Skeletal muscle satellite cell (primary cell): Measurements from ENCODE around the gene FHOD3.

Source experiments
- H3K27me3 ChIP-seq: 2 replicates; pipeline ENCODE4 v1.7.0; 2013; ENCODE audit warnings: low read length; ENCODE audit not compliant: control insufficient read depth, insufficient read depth
- H3K36me3 ChIP-seq: 2 replicates; pipeline ENCODE4 v1.7.0; 2013; ENCODE audit warnings: mild to moderate bottlenecking, control low read depth, low read length; ENCODE audit not compliant: insufficient read depth
- H3K4me1 ChIP-seq: 2 replicates; pipeline ENCODE4 v1.7.0; 2013; ENCODE audit warnings: low read length; ENCODE audit not compliant: control insufficient read depth, insufficient read depth
- H3K4me2 ChIP-seq: 2 replicates; pipeline ENCODE4 v1.7.0; 2013; ENCODE audit warnings: mild to moderate bottlenecking, low read length
- H3K4me3 ChIP-seq: 2 replicates; pipeline ENCODE4 v1.7.0; 2013; ENCODE audit warnings: low read length
- H3K9ac ChIP-seq: 2 replicates; pipeline ENCODE4 v1.7.0; 2013; ENCODE audit warnings: mild to moderate bottlenecking, low read depth, low read length, moderate library complexity
- H3K9me3 ChIP-seq: replicated peaks from 2 replicates; pipeline ENCODE4 v1.7.0; 2013; ENCODE audit warnings: mild to moderate bottlenecking, control low read depth, low read length

The FHOD3 gene

DNA sequence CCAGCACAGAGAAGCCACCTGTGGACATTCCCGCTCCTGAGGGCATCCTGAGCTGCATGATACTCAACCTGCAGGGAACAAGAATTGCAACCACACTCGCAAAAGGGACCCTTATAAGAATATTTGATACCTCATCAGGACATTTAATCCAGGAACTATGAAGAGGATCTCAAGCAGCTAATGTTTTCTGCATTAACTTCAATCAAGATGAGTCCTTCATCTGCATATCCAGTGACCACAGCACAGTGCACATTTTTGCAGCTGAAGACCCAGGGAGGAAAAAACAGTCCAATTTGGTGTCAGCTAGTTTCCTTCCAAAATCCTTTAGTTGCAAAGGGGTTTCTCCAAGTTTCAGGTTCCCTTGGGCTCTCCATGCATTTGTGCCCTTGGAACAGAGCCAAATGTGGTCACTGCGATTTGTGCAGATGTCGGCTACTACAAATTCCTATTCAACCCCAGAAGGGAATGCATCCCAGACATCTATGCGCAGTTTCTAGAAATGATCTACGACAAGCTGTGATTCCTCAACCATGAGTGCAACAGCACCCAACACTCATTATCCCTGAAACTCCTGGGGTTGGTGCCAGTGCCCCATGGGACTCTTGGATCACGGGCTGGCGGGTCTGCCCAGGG, 23.3 kb upstream of the FHOD3 start:
- H3K4me3 ChIP-seq: no peak overlapping the region
- H3K9me3 ChIP-seq: no peaks in the 10 kb centered on the region

DNA sequence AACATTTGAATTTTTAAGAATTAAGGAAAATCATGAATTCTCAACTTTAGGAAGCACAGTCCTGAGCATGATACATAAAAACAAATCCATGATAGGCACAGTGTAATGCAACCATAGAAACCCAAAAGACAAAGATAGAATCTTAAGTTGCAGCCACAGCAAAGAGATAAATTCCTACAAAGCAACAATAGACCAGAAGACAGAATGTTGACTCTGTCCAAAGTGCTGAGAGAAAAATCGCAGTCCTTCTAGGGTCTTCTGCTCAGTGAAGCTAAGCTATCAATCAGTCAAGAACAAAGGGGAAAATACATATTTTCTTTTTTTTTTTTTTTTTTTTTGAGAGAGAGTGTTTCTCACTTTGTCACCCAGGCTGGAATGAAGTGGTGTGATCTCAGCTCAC, 22.0 kb upstream of the FHOD3 start:
- no peaks in the 10 kb centered on the region for H3K9me3 ChIP-seq
- H3K4me1 ChIP-seq: no peaks in the 10 kb centered on the region
- no peaks in the 10 kb centered on the region for H3K36me3 ChIP-seq
- no peak overlapping the region for H3K4me3 ChIP-seq
- no peak overlapping the region for H3K9ac ChIP-seq
- H3K27me3 ChIP-seq: no peaks in the 10 kb centered on the region
- H3K4me2 ChIP-seq: no peak overlapping the region

More for the DNA sequence above, 23.3 kb upstream of the FHOD3 start:
- Histone ChIP-seq H3K4me1 (no peaks in the 10 kb centered on the region), H3K9ac (no peak overlapping the region), H3K36me3 (peaks cover 9% of the 10 kb centered on the region), H3K27me3 (no peaks in the 10 kb centered on the region), H3K4me2 (no peak overlapping the region)

DNA sequence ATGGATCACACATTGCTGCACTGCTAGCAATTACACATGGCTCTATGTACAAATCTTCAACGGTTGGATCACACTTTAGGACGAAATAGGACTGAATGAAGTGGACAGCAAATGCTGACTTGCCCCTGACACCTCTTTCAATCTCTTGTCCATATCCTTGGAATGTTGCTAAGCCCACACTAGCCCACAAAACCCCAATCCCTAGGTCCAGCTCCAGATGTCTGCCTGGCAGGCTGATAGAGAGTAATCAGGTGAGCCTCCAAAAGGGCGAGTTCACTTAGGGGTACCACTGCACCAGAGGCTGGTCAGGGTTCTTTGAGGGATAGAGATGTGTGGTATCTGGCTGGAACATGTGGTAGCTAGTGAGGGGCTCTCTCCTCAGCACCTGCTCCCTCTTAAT, 18.5 kb upstream of the FHOD3 start:
- Histone ChIP-seq H3K9ac (no peak overlapping the region), H3K36me3 (no peaks in the 10 kb centered on the region), H3K4me3 (no peak overlapping the region), H3K4me1 (no peaks in the 10 kb centered on the region), H3K9me3 (no peaks in the 10 kb centered on the region), H3K4me2 (no peak overlapping the region), H3K27me3 (no peaks in the 10 kb centered on the region)

DNA sequence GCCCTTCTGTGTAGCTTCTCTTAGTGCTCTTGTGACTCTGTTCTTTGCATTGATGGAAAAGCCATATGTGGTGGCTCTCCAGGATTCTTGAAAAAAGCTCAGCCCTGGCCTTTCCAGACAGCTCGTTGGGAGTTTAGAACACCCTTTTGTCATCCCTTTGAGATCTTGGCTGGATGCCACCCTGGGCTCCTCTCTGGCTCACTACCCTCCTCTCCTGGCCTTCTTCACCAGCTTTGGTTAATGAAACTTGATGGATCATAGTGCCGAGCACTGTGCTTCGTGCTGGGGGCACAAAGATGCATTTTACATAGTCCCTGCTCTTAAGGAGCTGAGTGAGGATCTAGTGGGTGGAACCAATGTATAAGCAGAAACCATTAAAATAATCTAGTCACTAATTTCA, 15.6 kb upstream of the FHOD3 start:
- Histone ChIP-seq H3K36me3 (no peaks in the 10 kb centered on the region), H3K4me3 (no peak overlapping the region), H3K4me1 (no peaks in the 10 kb centered on the region), H3K27me3 (no peaks in the 10 kb centered on the region), H3K9me3 (no peaks in the 10 kb centered on the region), H3K4me2 (no peak overlapping the region), H3K9ac (no peak overlapping the region)

DNA sequence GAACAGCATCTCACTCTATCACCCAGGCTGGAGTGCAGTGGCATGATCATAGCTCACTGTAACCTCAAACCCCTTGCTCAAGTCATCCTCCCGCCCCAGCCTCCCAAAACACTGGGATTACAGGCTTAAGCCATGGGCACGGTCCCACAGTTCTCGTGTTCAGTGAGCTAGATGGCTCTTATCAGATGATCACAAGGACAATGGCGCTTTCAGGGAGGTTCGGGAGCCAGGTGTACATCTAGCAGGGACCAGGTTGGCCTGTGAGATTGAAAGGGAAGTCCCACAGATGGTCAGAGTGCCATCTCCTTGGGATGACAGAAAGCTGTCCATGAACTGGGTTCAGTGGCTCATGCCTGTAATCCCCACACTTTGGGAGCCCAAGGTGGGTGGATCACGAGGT, 14.1 kb upstream of the FHOD3 start:
- no peak overlapping the region for H3K9ac ChIP-seq
- no peaks in the 10 kb centered on the region for H3K27me3 ChIP-seq
- H3K4me2 ChIP-seq: no peak overlapping the region
- H3K4me1 ChIP-seq: no peaks in the 10 kb centered on the region
- H3K36me3 ChIP-seq: no peaks in the 10 kb centered on the region
- H3K9me3 ChIP-seq: no peaks in the 10 kb centered on the region
- H3K4me3 ChIP-seq: no peak overlapping the region

DNA sequence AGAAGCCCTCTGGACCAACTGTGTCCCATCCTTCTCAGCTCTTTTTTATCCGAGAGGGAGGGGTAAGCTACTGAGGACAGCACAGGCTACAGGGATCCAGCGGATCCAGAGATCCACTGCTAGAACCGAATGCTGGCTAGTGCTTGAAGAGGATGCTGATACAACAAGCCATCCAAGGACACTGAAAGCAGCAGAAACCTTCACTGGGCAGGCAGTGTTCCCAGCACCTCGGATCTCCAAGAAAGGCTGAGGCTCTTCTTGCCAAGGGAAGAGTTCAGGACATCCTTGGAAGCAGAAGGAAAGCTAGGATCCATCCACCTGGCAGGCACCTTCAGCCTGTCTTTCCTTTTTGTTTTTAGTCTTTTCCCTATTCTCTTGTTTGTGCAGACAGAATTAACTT, 13.2 kb upstream of the FHOD3 start:
- Histone ChIP-seq H3K4me3 (no peak overlapping the region), H3K36me3 (no peaks in the 10 kb centered on the region), H3K4me1 (no peaks in the 10 kb centered on the region), H3K4me2 (no peak overlapping the region), H3K9me3 (no peaks in the 10 kb centered on the region), H3K9ac (no peak overlapping the region), H3K27me3 (no peaks in the 10 kb centered on the region)

DNA sequence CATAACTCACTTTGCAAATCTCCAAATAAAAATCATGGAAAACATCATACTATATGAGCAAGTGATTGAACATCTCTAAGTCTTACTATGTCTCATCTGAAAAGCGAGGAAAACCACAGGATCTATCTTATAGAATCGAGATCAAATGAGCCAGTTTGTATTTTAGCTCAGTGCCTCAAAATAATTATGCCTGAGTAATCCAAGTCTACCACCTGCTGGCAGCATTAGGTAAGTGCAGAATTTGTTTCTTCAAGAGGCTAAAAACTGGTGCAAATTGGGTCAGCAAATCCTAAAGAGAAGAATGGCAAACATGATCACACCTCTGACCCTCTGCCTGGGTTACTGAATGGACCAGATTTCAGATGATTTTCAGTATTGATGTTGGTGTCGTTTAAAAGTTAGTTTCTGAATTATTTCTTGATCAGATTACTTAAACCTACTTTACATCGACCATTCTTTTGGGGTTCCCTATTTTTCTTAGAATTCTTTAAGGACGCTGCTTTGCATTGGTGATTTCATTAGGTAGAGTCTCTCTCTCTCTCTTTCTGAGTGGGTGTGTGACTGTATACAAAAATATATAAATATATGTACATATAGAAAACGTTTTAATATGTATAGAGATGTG, 12.7 kb upstream of the FHOD3 start:
- H3K36me3 ChIP-seq: no peaks in the 10 kb centered on the region
- H3K4me1 ChIP-seq: no peaks in the 10 kb centered on the region
- H3K27me3 ChIP-seq: no peaks in the 10 kb centered on the region
- no peak overlapping the region for H3K4me3 ChIP-seq
- H3K9ac ChIP-seq: no peak overlapping the region
- no peak overlapping the region for H3K4me2 ChIP-seq
- H3K9me3 ChIP-seq: no peaks in the 10 kb centered on the region

DNA sequence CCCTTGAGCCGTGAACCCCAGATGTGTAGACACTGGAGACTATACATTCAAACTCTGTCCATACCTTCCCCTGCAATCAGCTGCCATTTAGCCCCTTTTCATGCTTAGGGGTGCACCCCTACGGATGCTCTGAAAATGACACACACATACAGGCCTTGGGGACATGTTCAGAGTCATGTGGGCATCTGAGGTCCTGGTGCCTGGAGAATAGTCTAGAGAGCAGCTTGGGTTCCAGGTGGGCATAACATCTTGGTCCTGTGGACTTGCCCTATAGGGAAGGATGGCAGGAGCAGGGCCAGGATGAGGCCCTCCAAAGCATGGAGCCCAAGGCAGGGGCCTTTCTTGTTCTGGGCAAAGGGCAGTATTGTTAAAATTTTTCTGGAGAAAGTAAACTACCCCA, 9.9 kb upstream of the FHOD3 start:
- Histone ChIP-seq H3K4me2 (no peak overlapping the region), H3K9me3 (no peaks in the 10 kb centered on the region)

DNA sequence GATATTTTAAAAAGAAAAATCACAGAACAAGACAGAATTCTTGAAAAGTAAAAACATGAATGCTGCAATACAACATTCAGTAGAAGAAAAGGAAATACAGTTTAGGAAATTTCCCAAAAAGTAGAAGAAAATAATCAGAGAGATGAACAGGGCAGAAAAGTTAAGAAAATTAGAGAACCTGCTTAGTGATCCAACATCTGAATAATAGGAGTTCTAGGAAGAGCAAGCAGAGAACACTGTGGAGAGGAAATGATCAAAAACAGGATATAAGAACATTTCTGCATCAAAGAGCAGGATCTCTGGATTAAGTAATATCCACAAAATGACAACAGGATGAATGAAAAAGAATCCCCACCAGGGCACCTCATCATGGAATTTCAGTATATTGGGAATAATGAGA, 8.8 kb upstream of the FHOD3 start:
- H3K4me1 ChIP-seq: no peaks in the 10 kb centered on the region
- no peaks in the 10 kb centered on the region for H3K27me3 ChIP-seq
- no peaks in the 10 kb centered on the region for H3K36me3 ChIP-seq
- H3K4me2 ChIP-seq: no peak overlapping the region
- H3K4me3 ChIP-seq: no peak overlapping the region
- H3K9me3 ChIP-seq: no peaks in the 10 kb centered on the region
- no peak overlapping the region for H3K9ac ChIP-seq

More for the DNA sequence above, 9.9 kb upstream of the FHOD3 start:
- Histone ChIP-seq H3K4me1 (no peaks in the 10 kb centered on the region), H3K27me3 (no peaks in the 10 kb centered on the region), H3K36me3 (no peaks in the 10 kb centered on the region), H3K4me3 (no peak overlapping the region), H3K9ac (no peak overlapping the region)

DNA sequence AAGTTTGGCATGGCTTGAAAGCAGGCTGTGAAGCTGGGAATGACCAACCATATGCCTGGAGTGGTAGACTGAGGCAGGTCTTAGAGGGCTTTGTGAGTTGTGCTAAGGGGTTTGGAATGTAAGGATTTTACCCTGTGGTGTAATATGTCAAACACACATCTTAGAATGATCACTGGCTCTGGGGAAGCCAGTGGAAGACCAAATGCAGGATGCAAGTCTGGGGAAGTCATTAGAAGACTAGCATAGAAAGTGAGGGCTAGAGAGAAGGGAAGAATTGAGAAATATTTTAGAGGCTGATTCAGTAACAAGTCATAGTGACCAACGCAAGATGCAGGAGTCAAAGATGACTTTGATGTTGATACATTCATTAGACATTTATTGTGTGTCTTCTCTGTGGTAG, 3.5 kb upstream of the FHOD3 start:
- Histone ChIP-seq H3K4me2 (no peak overlapping the region), H3K27me3 (peaks cover 3% of the 10 kb centered on the region), H3K4me1 (peaks cover 6% of the 10 kb centered on the region), H3K36me3 (no peaks in the 10 kb centered on the region), H3K9ac (no peak overlapping the region), H3K9me3 (no peaks in the 10 kb centered on the region), H3K4me3 (no peak overlapping the region)

DNA sequence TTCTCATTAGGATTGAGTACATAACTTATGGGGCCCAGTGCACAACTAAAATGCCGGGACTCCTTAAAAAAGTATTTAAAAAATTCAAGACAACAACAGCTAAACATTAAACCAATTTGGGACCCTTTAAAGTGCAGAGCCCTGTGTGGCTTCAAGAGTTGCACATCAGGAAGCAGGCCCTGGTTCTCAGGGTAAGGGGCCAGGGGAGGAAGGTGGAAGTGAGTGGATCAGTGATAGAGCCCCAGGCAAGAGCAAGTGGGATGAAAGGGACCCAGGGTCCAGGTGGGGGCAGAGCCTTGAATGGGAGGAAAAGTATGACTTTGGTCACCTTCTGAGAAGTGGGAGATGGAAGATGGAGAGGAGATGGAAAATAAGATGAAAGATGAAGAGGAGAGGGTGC, 2.3 kb upstream of the FHOD3 start:
- H3K4me1 ChIP-seq: peaks cover 6% of the 10 kb centered on the region
- no peak overlapping the region for H3K4me3 ChIP-seq
- no peak overlapping the region for H3K9ac ChIP-seq
- H3K4me2 ChIP-seq: no peak overlapping the region
- no peaks in the 10 kb centered on the region for H3K9me3 ChIP-seq
- H3K36me3 ChIP-seq: no peaks in the 10 kb centered on the region
- peaks cover 3% of the 10 kb centered on the region for H3K27me3 ChIP-seq

DNA sequence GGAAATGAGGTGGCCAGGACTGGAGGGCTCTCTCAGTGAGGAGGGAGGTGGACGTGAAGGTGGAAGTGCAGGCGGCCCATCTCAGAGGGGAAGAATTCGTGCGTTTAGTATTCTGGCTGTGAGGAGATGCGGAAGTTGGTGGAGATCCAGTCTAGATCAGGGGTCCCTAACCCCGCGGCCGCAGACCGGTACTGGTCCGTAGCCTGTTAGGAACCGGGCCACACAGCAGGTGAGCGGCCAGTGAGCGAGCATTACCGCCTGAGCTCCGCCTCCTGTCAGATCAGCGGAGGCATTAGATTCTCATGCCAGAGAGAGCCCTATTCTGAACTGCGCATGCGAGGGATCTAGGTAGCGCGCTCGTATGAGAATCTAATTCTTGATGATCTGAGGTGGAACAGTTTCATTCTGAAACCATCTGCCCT, 1.6 kb upstream of the FHOD3 start:
- H3K27me3 ChIP-seq: peaks cover 3% of the 10 kb centered on the region
- H3K4me3 ChIP-seq: no peak overlapping the region

More for the DNA sequence above, 1.6 kb upstream of the FHOD3 start:
- H3K36me3 ChIP-seq: no peaks in the 10 kb centered on the region
- peak overlapping the region; percentile 86 for H3K4me2 ChIP-seq
- H3K9ac ChIP-seq: no peak overlapping the region
- H3K9me3 ChIP-seq: no peaks in the 10 kb centered on the region
- H3K4me1 ChIP-seq: peaks cover 6% of the 10 kb centered on the region
